HG02970 (cell line): ENCODE measurements around the gene NEU1.
A peak's percentile ranks its signal among the peaks of the same experiment; 100 is the strongest.
"Not testable (repeated sequence)": the region's sequence is repeated elsewhere in the genome, so short reads cannot be mapped to it uniquely, and the experiment has no call there.

Source experiments
- ATAC-seq: cut with Tn5 transposase; IDR thresholded peaks from one replicate; pipeline ENCODE4 v1.9.1; 2021; ENCODE audit warnings: mild to moderate bottlenecking, moderate library complexity, moderate number of reproducible peaks; ENCODE audit not compliant: unreplicated experiment, low FRiP score

NEU1 gene

DNA sequence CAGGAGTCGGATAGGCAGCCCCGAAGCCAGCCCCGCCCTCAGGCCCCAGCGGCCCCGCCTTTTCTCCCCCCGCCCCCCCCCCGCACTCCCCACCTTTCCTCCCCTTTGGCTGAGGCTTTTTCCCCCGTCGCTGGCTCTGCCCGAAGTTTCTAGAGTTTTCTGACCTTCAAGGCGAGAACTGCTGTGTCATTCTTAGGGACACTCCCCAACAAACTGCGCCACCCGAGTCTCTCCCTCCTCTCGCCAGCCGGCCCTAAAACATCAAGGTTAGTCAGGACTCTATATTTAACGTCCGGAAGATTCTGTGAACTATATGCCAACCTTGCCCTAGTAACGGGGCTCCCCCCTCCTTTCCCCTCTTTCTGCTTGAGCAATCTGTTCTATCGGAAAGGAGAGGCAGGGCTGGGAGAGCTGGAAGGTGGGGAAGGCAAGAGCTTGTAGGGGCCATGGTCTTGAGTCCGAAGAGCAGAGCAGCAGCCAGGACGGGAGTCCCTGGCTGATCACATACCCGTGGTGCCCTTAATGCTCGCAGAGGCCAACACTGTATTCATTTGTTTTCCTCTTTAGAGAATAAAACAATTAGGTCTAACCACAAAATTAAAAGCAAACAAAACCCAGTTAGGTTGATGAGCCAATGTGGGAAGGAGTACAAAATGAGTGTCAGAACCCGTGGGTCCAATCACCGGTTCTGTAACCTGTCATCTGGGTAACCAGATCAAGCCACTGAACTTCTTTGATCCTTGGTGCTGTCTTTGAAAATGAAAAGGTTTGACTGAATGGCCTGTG lies 40.4 kb downstream of the NEU1 start:
- ATAC-seq = no peak

DNA sequence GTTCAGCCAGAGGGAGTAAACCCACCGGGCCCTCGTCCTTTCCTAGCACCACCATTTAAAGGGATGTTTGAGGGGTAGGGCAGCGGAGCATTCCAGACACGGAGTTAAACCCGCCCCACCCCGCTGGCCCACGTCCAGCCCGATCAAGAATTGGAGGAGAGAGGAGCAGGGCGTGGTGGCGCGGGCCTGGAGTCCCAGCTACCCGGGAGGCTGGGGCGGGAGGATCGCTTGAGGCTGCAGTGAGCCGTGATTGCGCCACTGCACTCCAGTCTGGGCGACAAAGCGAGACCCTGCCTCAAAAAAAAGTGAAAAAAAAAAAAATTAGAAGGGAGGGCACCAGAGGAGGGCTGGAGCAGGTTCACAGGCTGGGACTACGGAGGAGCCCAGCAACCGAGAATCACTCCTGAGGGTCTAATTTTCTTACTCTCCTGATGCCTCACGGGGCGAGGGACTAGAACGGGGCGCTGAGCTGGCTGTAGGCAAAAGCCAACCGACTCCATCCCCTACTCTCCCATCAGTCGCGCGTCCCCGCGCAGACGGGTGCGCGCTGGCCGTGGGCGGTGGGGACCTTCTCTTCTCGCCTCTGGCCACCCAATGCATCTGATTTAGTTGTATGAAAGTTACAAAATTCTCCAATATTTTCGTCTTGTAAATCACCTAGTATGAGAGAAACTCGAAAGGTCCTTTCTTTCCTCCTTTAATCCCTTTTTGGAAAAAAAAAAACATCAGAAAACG lies 41.2 kb downstream of the NEU1 start:
- ATAC-seq = no peak

DNA sequence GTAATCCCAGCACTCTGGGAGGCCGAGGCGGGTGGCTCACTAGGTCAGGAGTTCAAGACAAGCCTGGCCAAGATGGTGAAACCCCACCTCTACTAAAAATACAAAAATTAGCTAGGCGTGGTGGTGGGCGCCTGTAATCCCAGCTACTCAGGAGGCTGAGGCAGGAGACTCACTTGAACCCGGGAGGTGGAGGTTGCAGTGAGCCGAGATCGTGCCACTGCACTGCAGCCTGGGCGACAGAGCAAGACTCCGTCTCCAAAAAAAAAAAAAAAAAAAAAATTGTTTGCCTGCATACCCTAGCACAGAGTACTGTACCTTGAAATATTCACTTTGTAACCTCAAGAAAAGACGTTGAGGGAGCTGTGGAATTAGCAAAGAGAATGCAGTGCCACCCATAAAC lies 42.2 kb downstream of the NEU1 start:
- not testable (repeated sequence) for ATAC-seq

DNA sequence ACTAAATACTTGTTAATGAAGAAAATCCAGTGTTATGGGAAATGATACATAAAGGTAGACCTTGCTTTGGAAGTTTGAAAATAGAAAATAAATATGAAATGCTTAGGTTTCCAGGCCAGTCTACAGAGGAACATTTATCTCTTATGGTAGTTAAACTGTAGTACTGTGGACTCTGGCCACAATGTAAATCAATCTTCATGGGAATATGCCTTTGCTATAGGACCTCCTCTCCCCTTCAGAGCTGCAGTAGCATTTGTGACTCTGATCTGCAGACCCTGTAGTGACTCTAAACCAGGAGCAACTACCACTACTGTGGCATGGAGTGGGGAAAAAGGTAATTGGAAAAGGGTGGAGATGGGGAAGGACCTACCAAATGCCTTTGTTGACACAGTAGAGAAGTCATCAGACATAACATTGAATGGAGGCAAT lies 42.7 kb downstream of the NEU1 start:
- ATAC-seq = no peak

DNA sequence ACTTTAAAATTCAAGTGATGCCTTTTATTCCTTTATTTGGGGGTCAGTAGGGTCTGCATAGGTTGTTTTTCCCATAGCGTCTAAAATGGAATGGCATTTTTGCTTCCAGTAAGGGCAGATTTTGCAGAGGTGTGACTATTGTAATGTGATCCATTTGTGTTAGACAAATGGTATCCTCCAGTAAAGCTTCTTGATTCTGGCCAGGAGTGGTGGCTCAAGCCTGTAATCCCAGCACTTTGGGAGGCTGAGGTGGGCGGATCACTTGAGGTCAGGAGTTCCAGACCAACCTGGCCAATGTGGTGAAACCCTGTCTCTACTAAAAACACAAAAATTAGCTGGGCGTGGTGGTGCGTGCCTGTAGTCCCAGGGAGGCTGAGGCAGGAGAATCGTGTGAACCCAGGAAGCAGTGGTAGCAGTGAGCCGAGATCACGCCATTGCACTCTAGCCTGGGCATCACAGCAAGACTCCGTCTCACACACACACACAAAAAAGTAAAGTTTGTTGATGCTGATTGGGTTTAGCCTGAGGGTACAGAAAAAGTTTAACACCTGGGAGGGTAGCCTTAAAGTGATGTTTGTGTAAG lies 44.6 kb downstream of the NEU1 start:
- not testable (repeated sequence) for ATAC-seq

DNA sequence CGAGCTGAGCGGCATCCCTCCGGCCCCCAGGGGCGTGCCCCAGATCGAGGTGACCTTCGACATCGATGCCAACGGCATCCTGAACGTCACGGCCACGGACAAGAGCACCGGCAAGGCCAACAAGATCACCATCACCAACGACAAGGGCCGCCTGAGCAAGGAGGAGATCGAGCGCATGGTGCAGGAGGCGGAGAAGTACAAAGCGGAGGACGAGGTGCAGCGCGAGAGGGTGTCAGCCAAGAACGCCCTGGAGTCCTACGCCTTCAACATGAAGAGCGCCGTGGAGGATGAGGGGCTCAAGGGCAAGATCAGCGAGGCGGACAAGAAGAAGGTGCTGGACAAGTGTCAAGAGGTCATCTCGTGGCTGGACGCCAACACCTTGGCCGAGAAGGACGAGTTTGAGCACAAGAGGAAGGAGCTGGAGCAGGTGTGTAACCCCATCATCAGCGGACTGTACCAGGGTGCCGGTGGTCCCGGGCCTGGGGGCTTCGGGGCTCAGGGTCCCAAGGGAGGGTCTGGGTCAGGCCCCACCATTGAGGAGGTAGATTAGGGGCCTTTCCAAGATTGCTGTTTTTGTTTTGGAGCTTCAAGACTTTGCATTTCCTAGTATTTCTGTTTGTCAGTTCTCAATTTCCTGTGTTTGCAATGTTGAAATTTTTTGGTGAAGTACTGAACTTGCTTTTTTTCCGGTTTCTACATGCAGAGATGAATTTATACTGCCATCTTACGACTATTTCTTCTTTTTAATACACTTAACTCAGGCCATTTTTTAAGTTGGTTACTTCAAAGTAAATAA lies 45.3 kb downstream of the NEU1 start:
- not testable (repeated sequence) for ATAC-seq

DNA sequence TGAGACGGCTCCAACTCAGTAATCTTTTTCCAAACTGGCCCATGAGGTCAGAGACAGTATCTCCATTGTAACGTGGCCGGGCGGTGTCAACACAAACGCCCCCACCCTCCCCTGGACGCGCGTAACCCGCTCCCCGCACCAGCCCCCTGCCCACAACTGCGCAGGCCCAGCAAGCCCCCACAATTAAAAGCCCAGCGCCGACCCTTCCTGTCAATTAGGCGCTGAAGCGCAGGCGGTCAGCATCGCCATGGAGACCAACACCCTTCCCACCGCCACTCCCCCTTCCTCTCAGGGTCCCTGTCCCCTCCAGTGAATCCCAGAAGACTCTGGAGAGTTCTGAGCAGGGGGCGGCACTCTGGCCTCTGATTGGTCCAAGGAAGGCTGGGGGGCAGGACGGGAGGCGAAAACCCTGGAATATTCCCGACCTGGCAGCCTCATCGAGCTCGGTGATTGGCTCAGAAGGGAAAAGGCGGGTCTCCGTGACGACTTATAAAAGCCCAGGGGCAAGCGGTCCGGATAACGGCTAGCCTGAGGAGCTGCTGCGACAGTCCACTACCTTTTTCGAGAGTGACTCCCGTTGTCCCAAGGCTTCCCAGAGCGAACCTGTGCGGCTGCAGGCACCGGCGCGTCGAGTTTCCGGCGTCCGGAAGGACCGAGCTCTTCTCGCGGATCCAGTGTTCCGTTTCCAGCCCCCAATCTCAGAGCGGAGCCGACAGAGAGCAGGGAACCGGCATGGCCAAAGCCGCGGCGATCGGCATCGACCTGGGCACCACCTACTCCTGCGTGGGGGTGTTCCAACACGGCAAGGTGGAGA lies 47.4 kb downstream of the NEU1 start, which contains the start of the genes HSPA1A and HSPA1L:
Gene HSPA1A (plus strand): TSS at position 519 of the 814 bp plus-strand sequence. CDS start 214 bp downstream, at position 733.
Gene HSPA1L (minus strand): TSS at position 259 of the 814 bp plus-strand sequence. CDS start 3,311 bp downstream, outside the sequence.
- ATAC-seq = peak; percentile 31

DNA sequence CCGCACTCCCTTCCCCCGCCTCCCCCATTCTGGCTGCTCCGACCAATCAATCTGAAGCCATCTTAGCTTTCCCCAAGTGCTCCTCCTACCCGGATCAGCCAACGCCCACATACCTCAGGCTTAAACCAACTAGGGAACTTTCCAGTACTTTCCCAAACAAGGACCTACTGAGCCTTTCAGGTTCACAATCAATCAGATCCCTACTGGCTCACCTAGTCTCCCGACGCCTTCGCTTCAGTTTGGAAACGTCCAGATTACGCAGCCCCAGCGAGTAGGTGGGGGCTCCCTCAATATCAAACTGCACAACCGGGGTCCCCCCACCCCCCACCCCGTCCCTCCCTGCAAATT lies 48.0 kb downstream of the NEU1 start:
- ATAC-seq = peak; percentile 22

DNA sequence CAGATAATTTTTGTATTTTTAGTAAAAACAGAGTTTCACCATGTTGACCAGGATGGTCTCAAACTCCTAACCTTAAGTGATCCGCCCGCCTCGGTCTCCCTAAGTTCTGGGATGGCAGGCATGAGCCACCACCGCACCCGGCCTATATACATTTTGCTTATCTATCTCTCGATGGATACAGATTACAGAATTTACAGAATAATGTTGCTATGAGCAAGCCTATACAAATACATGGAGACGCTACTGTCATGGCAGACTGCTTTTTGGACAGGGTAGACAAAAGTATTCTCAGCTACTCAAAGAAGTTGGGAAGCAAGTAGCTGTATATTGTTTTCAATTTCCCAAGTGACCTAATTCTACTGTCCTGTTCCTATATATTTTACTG lies 49.2 kb downstream of the NEU1 start:
- no peak for ATAC-seq

DNA sequence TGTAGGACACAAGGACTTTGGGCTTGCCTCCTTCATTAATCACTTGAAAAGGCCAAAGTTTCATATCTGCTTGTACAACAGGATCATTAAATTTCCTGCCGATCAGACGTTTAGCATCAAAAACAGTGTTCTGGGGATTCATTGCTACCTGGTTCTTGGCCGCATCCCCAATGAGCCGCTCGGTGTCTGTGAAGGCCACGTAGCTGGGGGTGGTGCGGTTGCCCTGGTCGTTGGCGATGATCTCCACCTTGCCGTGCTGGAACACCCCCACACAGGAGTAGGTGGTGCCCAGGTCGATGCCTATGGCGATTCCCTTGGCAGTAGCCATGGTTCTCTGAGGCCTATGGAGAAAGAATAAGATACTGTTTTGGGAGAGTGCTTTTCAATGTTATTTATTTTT lies 51.0 kb downstream of the NEU1 start:
- ATAC-seq = no peak

DNA sequence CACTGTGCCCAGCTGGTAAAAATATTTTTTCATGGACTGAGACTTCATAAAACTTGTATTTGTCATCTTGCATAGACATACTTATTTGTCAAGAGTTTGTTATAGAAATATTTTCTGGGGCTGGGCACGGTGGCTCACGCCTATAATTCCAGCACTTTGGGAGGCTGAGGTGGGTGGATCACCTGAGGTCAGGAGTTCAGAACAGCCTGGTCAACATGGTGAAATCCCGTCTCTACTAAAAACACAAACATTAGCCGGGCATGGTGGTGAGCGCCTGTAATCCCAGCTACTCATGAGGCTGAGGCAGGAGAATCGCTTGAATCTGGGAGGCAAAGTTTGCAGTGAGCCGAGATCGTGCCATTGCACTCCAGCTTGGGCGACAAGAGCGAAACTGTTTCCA lies 54.0 kb downstream of the NEU1 start:
- ATAC-seq = not testable (repeated sequence)
